Stimulated activated naive CD8-positive, alpha-beta T cell treated with anti-CD3 and anti-CD28 coated beads, Interleukin-15, amount 100 ng/mL, for 72 hours (primary cell): ENCODE results near the gene SLC2A1.
"Not testable (repeated sequence)": the region's sequence is repeated elsewhere in the genome, so short reads cannot be mapped to it uniquely, and the experiment has no call there.

ENCODE experiments used
- ATAC-seq: fragments of 150-1000 bp; cut with Tn5 transposase; 2 replicates; pipeline ENCODE4 v1.10.0; 2021; ENCODE audit warnings: mild to moderate bottlenecking, moderate library complexity
- DNase-seq, 2 donors: peaks; one replicate each; pipeline ENCODE4 v3.0.0; 2021 to 2022
- H3K27ac Mint-ChIP-seq, 2 donors: one replicate each; pipeline ENCODE4 v1.8.0; 2022; ENCODE audit warnings: mild to moderate bottlenecking in 2 of 2, mixed read lengths in 2 of 2, moderate library complexity in 2 of 2
- H3K27me3 Mint-ChIP-seq: one replicate; pipeline ENCODE4 v1.8.0; 2022; ENCODE audit warnings: mixed read lengths
- H3K4me1 Mint-ChIP-seq: one replicate; pipeline ENCODE4 v1.8.0; 2022; ENCODE audit warnings: mild to moderate bottlenecking, mixed read lengths
- H3K4me3 Mint-ChIP-seq, 2 donors: one replicate each; pipeline ENCODE4 v1.8.0; 2022; ENCODE audit warnings: mild to moderate bottlenecking in 2 of 2, mixed read lengths in 2 of 2, moderate library complexity in 1 of 2
- H3K9me3 Mint-ChIP-seq, 2 donors: one replicate each; pipeline ENCODE4 v1.8.0; 2022; ENCODE audit warnings: mixed read lengths in 2 of 2

The SLC2A1 gene

DNA sequence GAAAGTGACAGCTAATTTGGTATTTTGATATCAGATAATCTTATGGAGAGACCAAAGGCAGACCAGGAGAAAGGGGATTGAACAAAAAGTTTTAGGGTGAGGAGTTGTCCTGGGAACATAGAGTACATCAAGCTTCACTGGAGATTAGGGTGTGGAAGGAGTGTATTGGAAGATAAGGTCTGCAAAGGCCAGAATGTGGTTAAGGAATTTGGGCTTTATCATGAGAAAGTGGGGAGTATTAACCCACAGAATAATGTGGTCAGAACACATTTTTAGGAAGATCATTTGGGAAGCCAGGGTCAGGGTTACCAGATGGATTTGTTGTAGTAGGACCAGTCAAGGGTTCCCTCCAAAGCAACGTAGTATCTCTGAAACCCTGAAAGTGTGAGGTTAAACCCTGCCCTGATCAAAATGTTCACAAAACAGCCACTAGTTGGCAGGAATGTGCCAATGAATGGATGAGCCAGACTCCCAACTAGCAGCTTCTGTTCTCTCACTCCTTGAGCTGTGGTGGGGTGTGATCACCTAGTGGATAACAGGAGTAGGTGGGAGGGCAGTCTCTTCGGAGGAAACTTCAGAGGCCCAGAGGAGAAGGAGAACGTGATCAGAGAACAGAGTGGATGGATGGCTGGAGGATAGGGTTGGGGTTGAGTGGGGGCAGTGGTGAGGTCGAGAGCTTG is 35.8 kb downstream of the SLC2A1 start:
- ATAC-seq: peak; percentile 68
- peaks cover 35% of the 10 kb centered on the region for H3K4me1 Mint-ChIP-seq
- DNase-seq: peak; percentile 60 to 76
- no peaks in the 10 kb centered on the region for H3K9me3 Mint-ChIP-seq
- H3K27ac Mint-ChIP-seq: peak overlapping the region; percentile 56 to 84
- no peaks in the 10 kb centered on the region for H3K27me3 Mint-ChIP-seq
- H3K4me3 Mint-ChIP-seq: peak overlapping the region; percentile 85 to 86

DNA sequence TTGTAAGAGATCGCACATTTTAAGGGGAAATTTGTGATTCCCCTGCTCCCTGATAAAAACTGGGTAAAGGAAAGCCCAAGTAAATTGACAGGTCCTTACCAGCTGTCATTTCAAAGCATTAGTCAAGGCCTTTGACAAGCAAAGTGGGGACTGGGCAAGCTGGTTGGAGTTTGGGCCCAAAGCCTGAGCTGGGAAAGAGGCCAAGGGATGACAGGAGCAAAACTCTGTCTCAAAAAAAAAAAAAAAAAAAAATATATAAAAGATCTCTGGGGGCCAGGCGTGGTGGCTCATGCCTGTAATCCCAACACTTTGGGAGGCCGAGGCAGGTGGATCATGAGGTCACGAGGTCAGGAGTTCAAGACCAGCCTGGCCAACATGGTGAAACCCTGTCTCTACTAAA is 36.9 kb downstream of the SLC2A1 start:
- Mint-ChIP-seq H3K9me3 (no peaks in the 10 kb centered on the region), H3K4me1 (peaks cover 24% of the 10 kb centered on the region), H3K27me3 (no peaks in the 10 kb centered on the region), H3K4me3 (no peak overlapping the region), H3K27ac (no peak overlapping the region)
- ATAC-seq (no peak), DNase-seq (no peak)

DNA sequence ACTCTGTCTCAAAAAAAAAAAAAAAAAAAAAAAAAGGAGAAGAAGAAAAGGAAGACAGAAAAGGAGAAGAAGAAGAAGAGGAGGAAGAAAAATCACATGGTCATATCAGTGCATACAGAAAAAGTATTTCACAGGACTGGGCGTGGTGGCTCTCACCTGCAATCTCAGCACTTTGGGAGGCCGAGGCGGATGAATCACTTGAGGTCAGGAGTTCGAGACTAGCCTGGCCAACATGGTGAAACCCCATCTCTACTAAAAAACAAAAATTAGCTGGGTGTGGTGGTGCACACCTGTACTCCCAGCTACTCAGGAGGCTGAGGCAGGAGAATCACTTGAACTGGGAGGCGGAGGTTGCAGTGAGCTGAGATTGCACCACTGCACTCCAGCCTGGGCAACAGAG is 39.0 kb downstream of the SLC2A1 start:
- not testable (repeated sequence) for ATAC-seq, H3K27ac Mint-ChIP-seq, DNase-seq, H3K4me3 Mint-ChIP-seq, H3K27me3 Mint-ChIP-seq, H3K9me3 Mint-ChIP-seq
- H3K4me1 Mint-ChIP-seq: peaks cover 13% of the 10 kb centered on the region

DNA sequence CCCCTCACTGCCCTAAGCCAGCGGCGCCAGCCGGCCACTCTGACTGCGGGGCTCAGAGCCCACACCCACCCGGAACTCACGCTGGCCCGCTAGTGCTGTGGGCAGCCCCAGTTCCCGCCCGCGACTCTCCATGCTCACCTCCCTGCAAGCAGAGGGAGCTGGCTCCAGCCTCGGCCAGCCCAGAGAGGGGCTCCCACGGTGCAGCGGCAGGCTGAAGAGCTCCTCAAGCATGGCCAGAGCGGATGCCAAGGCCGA is 41.5 kb downstream of the SLC2A1 start:
- ATAC-seq: no peak
- H3K27me3 Mint-ChIP-seq: no peaks in the 10 kb centered on the region
- no peaks in the 10 kb centered on the region for H3K9me3 Mint-ChIP-seq

DNA sequence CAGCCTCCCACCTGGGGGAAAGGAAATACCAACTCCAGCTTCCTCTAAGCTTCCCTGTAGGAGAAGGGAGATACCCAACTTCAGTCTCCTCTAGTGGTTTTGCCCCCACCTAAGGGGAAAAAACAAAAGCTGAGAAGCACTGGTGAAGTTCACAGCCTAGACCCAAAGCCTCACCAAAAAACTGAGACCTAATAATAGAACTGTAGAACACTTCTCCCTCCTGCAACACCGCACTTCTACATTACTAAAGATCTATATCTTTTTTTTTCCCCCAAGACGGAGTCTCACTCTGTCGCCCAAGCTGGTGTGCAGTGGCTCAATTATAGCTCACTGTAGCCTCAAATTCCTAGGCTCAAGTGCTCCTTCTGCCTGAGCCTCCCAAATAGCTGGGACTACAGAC is 43.2 kb downstream of the SLC2A1 start:
- no peaks in the 10 kb centered on the region for H3K9me3 Mint-ChIP-seq
- no peaks in the 10 kb centered on the region for H3K4me1 Mint-ChIP-seq
- H3K4me3 Mint-ChIP-seq: no peak overlapping the region
- DNase-seq: no peak
- H3K27ac Mint-ChIP-seq: no peak overlapping the region
- no peaks in the 10 kb centered on the region for H3K27me3 Mint-ChIP-seq
- no peak for ATAC-seq

More for the DNA sequence above, 41.5 kb downstream of the SLC2A1 start:
- no peak overlapping the region for H3K27ac Mint-ChIP-seq
- no peak overlapping the region for H3K4me3 Mint-ChIP-seq
- no peaks in the 10 kb centered on the region for H3K4me1 Mint-ChIP-seq
- no peak for DNase-seq

DNA sequence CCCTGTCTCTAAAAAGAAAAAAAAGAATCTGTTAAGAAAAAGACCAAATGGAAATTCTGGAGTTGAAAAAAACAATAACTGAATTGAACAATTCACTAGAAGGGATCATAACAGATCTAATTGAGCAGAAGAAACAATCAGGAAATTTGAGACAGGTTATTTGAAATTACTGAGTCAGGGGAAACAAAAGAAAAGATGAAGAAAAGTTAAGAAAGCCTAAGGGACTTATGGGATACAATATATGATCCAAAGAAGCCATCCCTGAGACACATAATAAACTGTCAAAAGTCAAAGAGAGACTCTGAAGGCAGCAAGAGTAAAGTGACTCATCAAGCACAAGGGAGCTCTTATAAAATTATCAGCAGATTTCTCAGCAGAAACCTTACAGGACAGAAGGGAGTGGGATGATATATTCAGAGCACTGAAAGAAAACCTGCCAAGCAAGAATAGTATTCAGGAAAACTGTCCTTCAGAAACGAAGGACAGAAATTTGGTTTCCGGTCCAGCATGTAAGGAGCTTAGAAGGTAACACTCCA is 44.5 kb downstream of the SLC2A1 start:
- Mint-ChIP-seq H3K4me3 (no peak overlapping the region), H3K4me1 (no peaks in the 10 kb centered on the region), H3K27me3 (no peaks in the 10 kb centered on the region), H3K9me3 (no peaks in the 10 kb centered on the region), H3K27ac (no peak overlapping the region)
- no peak for ATAC-seq
- DNase-seq: no peak

DNA sequence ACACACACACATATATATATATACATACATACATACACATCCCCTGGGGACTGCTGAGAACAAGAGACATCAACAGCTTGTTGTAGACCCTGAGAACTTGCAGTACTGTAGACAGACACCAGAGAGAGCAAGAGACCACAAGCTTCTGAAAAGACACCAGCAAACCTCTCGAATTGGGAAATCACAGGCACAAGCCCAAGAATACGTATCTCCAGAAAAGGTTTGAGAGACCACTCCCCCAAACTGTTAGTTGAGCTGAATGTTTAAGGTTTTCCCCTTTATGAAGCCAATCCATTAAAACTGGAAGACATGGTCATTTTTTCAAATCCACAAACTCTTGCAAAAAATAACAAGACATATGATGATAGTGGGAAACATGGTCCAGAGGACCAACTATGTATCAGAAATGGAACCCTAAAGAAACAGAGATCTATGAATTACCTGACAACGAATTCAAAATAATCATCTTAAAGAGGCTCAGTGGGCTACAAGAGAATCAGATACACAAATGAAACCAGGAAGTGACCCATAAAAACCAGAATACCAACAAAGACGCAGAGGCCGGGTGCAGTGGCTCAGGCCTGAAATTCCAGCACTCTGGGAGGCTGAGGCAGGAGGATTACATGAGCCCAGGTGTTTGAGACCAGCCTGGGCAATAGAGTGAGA is 45.1 kb downstream of the SLC2A1 start:
- peak; percentile 61 to 62 for DNase-seq
- peak; percentile 90 for ATAC-seq
- Mint-ChIP-seq H3K4me1 (no peaks in the 10 kb centered on the region), H3K27ac (peak overlapping the region in 1 of 2 donors; percentile 34), H3K4me3 (no peak overlapping the region), H3K9me3 (no peaks in the 10 kb centered on the region), H3K27me3 (no peaks in the 10 kb centered on the region)

DNA sequence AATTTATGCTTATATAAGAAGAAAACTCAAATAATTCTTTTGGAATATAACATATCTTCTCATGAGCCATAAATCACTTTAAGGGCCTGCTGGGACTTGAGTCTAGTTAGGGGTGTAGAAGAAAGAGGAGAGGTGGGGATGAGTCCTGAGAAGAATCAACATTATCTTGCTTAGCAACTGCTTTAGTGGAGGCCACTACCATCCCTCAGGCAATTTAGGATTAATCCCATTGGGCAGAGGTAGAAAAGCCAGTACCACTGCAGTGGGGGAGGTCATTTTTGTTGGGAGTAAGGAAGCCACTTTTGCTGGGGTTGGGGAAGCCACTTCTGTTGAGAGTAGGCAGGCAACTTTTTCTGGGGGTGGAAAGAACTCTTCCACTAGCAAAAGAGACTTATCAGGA is 47.7 kb downstream of the SLC2A1 start:
- Mint-ChIP-seq H3K27me3 (no peaks in the 10 kb centered on the region), H3K9me3 (no peaks in the 10 kb centered on the region), H3K4me3 (no peak overlapping the region), H3K27ac (no peak overlapping the region), H3K4me1 (no peaks in the 10 kb centered on the region)
- no peak for DNase-seq
- ATAC-seq: no peak

DNA sequence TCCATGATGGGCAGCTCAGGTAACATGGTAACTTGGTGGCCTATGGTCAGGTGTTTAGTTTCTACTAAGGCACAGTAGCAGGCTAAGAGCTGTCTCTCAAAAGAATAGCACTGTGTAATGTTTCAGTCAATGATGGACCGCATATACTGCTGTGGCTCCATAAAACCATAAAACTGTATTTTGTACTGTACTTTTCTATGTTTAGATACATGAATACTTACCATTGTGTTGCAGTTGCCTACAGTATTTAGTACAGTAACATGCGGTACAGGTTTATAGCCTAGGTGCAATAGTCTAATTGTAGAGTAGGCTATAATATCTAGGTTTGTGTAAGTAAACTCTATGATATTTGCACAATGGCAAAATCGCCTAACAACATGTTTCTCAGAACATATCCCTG is 50.6 kb downstream of the SLC2A1 start:
- no peak for DNase-seq
- no peak overlapping the region for H3K4me3 Mint-ChIP-seq
- no peak for ATAC-seq
- no peaks in the 10 kb centered on the region for H3K27me3 Mint-ChIP-seq
- no peaks in the 10 kb centered on the region for H3K4me1 Mint-ChIP-seq
- no peak overlapping the region for H3K27ac Mint-ChIP-seq
- no peaks in the 10 kb centered on the region for H3K9me3 Mint-ChIP-seq

DNA sequence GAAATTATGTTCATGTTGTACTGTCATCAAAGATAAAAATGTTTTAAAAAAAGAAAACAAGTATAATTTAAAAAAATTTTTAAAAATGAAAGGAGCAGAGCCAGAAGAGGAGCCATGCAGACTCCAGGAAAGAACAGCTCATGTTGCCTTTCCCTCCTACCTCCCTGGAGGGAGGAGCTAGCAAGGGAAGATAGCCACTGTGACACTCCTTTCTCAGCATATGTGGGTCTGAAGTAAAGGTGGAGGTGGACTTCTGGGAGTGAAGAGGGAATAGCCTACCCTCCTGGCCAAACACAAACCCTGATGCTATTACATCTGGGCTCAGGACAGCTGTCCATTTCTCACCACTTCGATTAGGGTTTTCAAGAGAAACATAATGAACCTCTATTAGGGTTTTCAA is 54.2 kb downstream of the SLC2A1 start:
- ATAC-seq: no peak
- Mint-ChIP-seq H3K27me3 (peaks cover 11% of the 10 kb centered on the region), H3K4me1 (no peaks in the 10 kb centered on the region)

DNA sequence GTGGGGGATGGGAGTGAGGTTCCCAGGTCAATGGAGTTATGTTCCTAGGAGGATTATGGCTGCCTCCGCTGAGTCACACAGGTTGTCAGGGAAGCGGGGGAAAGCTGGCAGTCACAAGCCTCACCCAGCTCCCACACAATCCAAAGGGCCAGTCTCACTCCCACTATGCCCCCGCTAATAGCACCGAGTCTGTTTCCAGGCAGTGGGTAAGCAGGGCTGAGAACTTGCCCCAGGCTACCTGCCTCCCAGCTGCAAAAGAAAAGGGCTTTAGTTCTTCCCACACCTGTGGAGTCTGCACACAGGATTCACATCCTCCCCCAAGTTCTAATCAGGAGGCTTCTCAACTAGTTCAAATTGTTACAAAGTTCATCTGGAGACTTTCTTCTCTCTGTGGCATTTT is 58.7 kb downstream of the SLC2A1 start:
- not testable (repeated sequence) for H3K4me1 Mint-ChIP-seq, H3K4me3 Mint-ChIP-seq, DNase-seq, H3K27ac Mint-ChIP-seq, ATAC-seq
- peaks cover 6 to 22% of the 10 kb centered on the region in 2 donors for H3K9me3 Mint-ChIP-seq
- peaks cover 35% of the 10 kb centered on the region for H3K27me3 Mint-ChIP-seq

More for the DNA sequence above, 54.2 kb downstream of the SLC2A1 start:
- no peak overlapping the region for H3K27ac Mint-ChIP-seq
- peaks cover 0 to 5% of the 10 kb centered on the region in 2 donors for H3K9me3 Mint-ChIP-seq
- no peak overlapping the region for H3K4me3 Mint-ChIP-seq
- DNase-seq: no peak

DNA sequence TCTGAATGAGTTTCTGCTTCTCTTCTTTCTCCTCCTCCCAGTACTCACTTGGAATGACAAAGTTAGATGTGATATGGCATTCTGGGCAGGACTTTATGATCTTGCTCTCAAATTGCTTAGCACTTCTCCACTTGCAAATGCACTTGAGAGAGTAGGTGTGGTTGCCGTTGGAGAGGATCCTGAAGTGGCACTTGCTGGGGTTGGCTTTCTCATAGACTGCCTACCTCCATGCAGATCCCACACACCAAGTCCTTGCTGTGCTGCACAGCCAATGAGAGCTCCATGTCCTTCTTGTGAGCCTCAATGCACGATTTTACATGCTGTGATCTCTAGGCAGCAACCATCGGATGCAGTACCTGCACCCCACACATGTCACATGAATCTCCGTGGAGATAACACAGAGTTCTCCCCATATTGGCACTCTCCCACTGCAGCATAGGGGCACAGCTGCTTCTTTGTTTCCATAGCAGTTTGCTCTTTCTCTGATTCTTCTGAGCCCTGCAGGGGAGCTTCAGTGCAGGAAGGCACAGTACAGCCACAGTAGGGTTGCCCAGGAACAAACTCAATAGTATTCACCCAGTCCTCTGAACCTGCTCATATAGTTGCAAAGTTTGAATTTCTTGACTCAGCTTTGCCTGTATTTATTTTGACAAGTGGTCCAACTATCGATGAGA is 67.1 kb downstream of the SLC2A1 start:
- Mint-ChIP-seq H3K9me3 (no peaks in the 10 kb centered on the region), H3K4me3 (no peak overlapping the region), H3K4me1 (no peaks in the 10 kb centered on the region), H3K27ac (no peak overlapping the region), H3K27me3 (peaks cover 8% of the 10 kb centered on the region)
- no peak for ATAC-seq
- DNase-seq: no peak

DNA sequence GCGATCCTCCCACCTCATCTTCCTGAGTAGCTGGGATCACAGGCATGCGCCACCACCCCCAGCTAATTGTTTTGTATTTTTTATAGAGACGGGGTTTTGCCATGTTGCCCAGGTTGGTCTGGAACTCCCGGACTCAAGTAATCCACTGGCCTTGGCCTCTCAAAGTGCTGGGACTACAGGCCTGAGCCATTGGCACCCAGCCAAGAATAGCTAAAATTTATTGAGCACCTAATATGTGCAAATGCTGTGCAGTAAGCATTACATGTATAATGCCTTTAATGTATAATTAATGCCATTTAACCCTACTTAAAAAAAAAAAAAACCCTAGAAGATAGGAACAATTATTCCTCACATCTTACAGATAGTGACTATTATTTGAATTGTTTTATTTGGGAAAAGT is 69.4 kb downstream of the SLC2A1 start:
- ATAC-seq (no peak), DNase-seq (no peak)
- Mint-ChIP-seq H3K27ac (no peak overlapping the region), H3K27me3 (peaks cover 11% of the 10 kb centered on the region), H3K4me1 (no peaks in the 10 kb centered on the region), H3K9me3 (no peaks in the 10 kb centered on the region), H3K4me3 (no peak overlapping the region)

DNA sequence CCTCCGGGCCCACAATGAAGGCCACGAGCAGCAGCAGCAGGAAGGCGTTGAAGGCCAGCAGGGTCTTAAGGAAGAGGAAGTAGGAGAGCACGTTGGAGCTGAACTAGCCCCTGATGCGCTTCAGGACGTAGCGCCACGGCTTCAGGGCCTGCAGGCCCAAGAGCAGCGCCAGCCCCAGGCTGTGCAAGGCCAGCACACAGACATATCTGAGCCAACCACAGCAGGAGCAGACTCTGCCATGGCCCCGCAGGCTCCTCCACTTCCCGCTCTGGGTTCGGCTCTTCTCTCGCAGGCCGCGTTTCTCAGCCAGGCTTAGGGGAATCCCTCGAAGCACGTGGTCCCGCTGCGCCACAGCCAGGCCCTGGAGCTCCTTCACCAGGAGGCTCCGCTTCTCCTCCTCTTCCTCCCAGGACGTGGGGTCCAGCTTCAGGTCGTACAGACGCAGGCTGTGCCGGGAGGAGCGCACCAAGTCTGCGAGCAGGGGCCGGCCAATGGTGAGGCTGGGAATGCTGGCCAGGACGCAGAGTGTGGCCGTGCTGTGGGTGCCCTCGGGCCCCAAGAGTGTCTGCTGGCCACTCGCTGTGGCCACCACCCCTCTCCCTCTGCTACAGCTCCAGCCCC is 70.5 kb downstream of the SLC2A1 start:
- H3K27me3 Mint-ChIP-seq: peaks cover 14% of the 10 kb centered on the region
- H3K9me3 Mint-ChIP-seq: no peaks in the 10 kb centered on the region
- ATAC-seq: no peak
- no peak overlapping the region for H3K27ac Mint-ChIP-seq
- H3K4me1 Mint-ChIP-seq: no peaks in the 10 kb centered on the region
- no peak for DNase-seq
- H3K4me3 Mint-ChIP-seq: no peak overlapping the region

DNA sequence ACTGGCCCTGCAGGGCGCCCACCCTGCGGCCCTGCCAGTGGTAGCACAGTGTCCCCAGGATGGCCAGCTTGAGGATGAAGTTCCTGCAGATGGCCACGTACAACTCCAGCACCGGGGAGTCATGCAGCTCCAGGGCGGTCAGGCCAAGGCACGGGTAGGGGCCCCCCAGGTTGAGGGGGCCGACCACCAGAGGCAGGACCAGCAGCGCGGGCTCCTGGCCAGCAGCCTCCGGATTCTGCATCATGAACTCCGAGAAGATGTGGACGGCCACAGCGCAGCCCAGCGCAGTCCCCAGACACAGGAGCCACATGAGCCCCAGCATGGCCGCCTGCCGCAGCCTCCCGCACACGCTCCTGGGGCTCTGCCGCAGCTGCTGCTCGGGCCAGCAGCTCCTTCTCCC is 71.3 kb downstream of the SLC2A1 start:
- Mint-ChIP-seq H3K4me3 (no peak overlapping the region), H3K9me3 (no peaks in the 10 kb centered on the region), H3K4me1 (no peaks in the 10 kb centered on the region), H3K27ac (no peak overlapping the region), H3K27me3 (peaks cover 14% of the 10 kb centered on the region)
- ATAC-seq (no peak), DNase-seq (no peak)

DNA sequence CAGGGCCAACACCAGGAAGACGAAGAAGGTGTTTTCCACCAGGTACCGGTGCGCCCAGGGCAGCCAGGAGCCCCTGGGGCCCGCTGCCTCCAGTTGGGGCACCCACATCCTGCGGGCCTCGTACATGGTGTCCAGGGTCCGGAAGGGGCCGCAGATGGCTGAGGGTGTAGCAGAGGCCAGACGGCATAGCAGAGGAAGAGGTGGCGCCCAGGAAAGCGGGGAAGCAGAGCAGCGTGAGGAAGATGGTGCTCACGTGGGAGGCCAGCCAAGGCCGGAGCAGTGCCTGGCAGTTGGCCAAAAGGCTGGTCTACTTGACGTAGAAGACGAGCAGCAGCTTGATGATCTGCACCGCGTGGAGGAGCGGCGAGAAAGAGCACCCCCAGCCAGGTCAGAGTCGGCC is 71.9 kb downstream of the SLC2A1 start:
- DNase-seq (no peak), ATAC-seq (no peak)
- no peak overlapping the region for H3K27ac Mint-ChIP-seq
- H3K27me3 Mint-ChIP-seq: peaks cover 14% of the 10 kb centered on the region
- no peak overlapping the region for H3K4me3 Mint-ChIP-seq
- no peaks in the 10 kb centered on the region for H3K9me3 Mint-ChIP-seq
- no peaks in the 10 kb centered on the region for H3K4me1 Mint-ChIP-seq
